Rectal smooth muscle tissue (tissue), 1 donor: ENCODE results near the gene TNS1.
A peak's percentile ranks its signal among the peaks of the same experiment; 100 is the strongest.

Experiments used
- H3K27ac ChIP-seq: one replicate; pipeline ENCODE4 v1.7.0; 2013; ENCODE audit warnings: low read depth, low read length, inconsistent platforms
- H3K27me3 ChIP-seq: one replicate; pipeline ENCODE4 v1.7.0; 2013; ENCODE audit warnings: low read length; ENCODE audit not compliant: control insufficient read depth, insufficient read depth
- H3K36me3 ChIP-seq: one replicate; pipeline ENCODE4 v1.7.0; 2013; ENCODE audit warnings: low read length; ENCODE audit not compliant: control insufficient read depth, insufficient read depth
- H3K4me1 ChIP-seq: one replicate; pipeline ENCODE4 v1.7.0; 2013; ENCODE audit warnings: low read length; ENCODE audit not compliant: control insufficient read depth, insufficient read depth
- H3K4me3 ChIP-seq: one replicate; pipeline ENCODE4 v1.7.0; 2013; ENCODE audit warnings: low read length
- H3K9ac ChIP-seq: one replicate; pipeline ENCODE4 v1.7.0; 2013; ENCODE audit warnings: low read length

The TNS1 gene

DNA sequence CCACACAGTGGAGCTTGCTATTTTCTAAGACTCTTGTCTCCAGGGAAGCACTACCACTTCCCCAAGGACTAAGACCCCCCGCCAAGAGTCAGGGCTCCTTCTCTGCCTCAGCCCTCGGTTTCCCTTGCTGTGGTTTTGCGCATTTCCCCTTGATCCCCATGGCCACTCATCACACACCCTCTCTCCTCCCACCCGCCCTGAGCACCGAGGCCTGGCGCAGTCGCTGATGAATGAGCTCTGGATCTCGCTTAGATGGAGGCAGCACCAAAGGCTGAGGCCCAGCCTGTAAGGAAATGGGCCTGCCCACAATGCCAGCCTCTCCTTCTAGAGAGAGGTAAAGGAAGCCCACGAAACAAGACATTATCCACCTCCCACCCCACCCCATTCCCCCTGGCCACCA is 96.9 kb downstream of the TNS1 start:
- H3K9ac ChIP-seq = no peak overlapping the region

DNA sequence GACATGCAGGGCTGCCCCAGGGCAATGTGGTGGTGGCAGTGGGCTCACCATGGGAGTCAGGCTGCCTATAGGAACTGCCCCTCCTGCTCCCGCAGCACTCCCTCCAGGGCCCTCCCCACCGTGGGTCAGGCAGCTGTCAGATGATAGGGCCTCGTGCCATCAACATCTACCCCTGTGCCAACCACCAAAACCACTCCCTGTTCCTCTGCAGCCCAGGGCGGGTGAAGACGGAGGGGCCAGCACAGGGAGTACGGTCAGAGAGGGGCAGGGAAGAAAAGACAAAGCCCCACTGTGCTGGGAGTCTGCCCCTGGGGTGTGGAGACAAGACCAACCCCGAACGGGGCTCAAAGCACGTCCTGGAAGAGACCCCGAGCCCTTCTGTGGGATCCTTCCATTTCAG is 97.4 kb downstream of the TNS1 start:
- Histone ChIP-seq H3K4me3 (no peak overlapping the region), H3K9ac (no peak overlapping the region), H3K36me3 (peaks cover 7% of the 10 kb centered on the region), H3K4me1 (peaks cover 94% of the 10 kb centered on the region), H3K27me3 (no peaks in the 10 kb centered on the region), H3K27ac (peak overlapping the region; percentile 98)

More for the DNA sequence above, 96.9 kb downstream of the TNS1 start:
- Histone ChIP-seq H3K4me3 (no peak overlapping the region), H3K27ac (peak overlapping the region; percentile 98), H3K27me3 (no peaks in the 10 kb centered on the region), H3K4me1 (peaks cover 96% of the 10 kb centered on the region), H3K36me3 (peaks cover 4% of the 10 kb centered on the region)

DNA sequence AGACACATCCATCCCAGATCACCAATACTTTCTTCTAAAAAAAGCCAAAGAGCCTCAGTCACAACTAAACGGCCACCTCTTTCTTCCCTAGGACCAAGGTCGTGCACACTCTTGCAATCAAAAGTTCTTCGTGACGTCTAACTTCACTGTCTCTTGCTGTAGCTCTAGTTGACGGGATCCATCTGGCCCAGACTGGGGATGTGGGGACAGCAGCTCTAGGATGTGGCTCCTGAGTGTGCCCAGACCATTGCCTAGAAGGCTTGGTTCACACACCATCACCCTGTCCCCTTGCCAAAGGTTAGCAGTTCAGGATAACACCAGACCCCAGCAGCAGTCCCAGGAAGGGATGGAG is 98.2 kb downstream of the TNS1 start:
- Histone ChIP-seq H3K27ac (peak overlapping the region; percentile 98), H3K4me3 (no peak overlapping the region), H3K9ac (no peak overlapping the region), H3K4me1 (peaks cover 91% of the 10 kb centered on the region), H3K36me3 (peaks cover 7% of the 10 kb centered on the region), H3K27me3 (no peaks in the 10 kb centered on the region)

- peak overlapping the region; percentile 98 for H3K27ac ChIP-seq
- no peaks in the 10 kb centered on the region for H3K27me3 ChIP-seq
- H3K4me3 ChIP-seq = peak overlapping the region; percentile 35
- H3K36me3 ChIP-seq = peaks cover 7% of the 10 kb centered on the region
- H3K4me1 ChIP-seq = peaks cover 91% of the 10 kb centered on the region
- no peak overlapping the region for H3K9ac ChIP-seq
Observed at GRCh38 chr2:217903859-217904613, 98.8 kb downstream of the TNS1 start.

GRCh38 chr2:217903142-217903858 is 99.5 kb downstream of the TNS1 start:
- H3K27me3 ChIP-seq = no peaks in the 10 kb centered on the region
- H3K4me1 ChIP-seq = peaks cover 91% of the 10 kb centered on the region
- peak overlapping the region; percentile 98 for H3K27ac ChIP-seq
- no peak overlapping the region for H3K9ac ChIP-seq
- peaks cover 7% of the 10 kb centered on the region for H3K36me3 ChIP-seq
- peak overlapping the region; percentile 35 for H3K4me3 ChIP-seq

GRCh38 chr2:217902379-217903141 is 100.2 kb downstream of the TNS1 start:
- peak overlapping the region; percentile 98 for H3K27ac ChIP-seq
- peaks cover 10% of the 10 kb centered on the region for H3K36me3 ChIP-seq
- H3K27me3 ChIP-seq = no peaks in the 10 kb centered on the region
- H3K9ac ChIP-seq = no peak overlapping the region
- peaks cover 91% of the 10 kb centered on the region for H3K4me1 ChIP-seq
- peak overlapping the region; percentile 3 for H3K4me3 ChIP-seq

- H3K9ac ChIP-seq = no peak overlapping the region
Observed at GRCh38 chr2:217901835-217902378, 100.9 kb downstream of the TNS1 start.

GRCh38 chr2:217901400-217901799 is 101.4 kb downstream of the TNS1 start:
- no peak overlapping the region for H3K4me3 ChIP-seq
- peaks cover 80% of the 10 kb centered on the region for H3K4me1 ChIP-seq
- H3K9ac ChIP-seq = no peak overlapping the region
- peak overlapping the region; percentile 98 for H3K27ac ChIP-seq
- H3K36me3 ChIP-seq = peaks cover 17% of the 10 kb centered on the region
- H3K27me3 ChIP-seq = no peaks in the 10 kb centered on the region

More at GRCh38 chr2:217901835-217902378, 100.9 kb downstream of the TNS1 start:
- peak overlapping the region; percentile 98 for H3K27ac ChIP-seq
- H3K4me1 ChIP-seq = peaks cover 85% of the 10 kb centered on the region
- H3K27me3 ChIP-seq = no peaks in the 10 kb centered on the region
- H3K36me3 ChIP-seq = peaks cover 16% of the 10 kb centered on the region
- no peak overlapping the region for H3K4me3 ChIP-seq

- H3K4me3 ChIP-seq = no peak overlapping the region
Observed at GRCh38 chr2:217900780-217901360, 101.9 kb downstream of the TNS1 start.

GRCh38 chr2:217900010-217900779 is 102.6 kb downstream of the TNS1 start:
- Histone ChIP-seq H3K36me3 (peaks cover 27% of the 10 kb centered on the region), H3K27ac (peak overlapping the region; percentile 98), H3K4me1 (peaks cover 69% of the 10 kb centered on the region)

More at GRCh38 chr2:217900780-217901360, 101.9 kb downstream of the TNS1 start:
- Histone ChIP-seq H3K4me1 (peaks cover 76% of the 10 kb centered on the region), H3K36me3 (peaks cover 22% of the 10 kb centered on the region), H3K27ac (peak overlapping the region; percentile 98), H3K27me3 (no peaks in the 10 kb centered on the region), H3K9ac (no peak overlapping the region)

GRCh38 chr2:217899231-217900009 is 103.4 kb downstream of the TNS1 start:
- H3K36me3 ChIP-seq = peaks cover 33% of the 10 kb centered on the region
- H3K4me3 ChIP-seq = no peak overlapping the region
- H3K4me1 ChIP-seq = peaks cover 61% of the 10 kb centered on the region
- H3K27ac ChIP-seq = peak overlapping the region; percentile 98
- H3K27me3 ChIP-seq = no peaks in the 10 kb centered on the region
- H3K9ac ChIP-seq = no peak overlapping the region

More at GRCh38 chr2:217900010-217900779, 102.6 kb downstream of the TNS1 start:
- Histone ChIP-seq H3K27me3 (no peaks in the 10 kb centered on the region), H3K9ac (no peak overlapping the region), H3K4me3 (no peak overlapping the region)
